Caco-2 (cell line): ENCODE measurements around the gene ITIH3. TPM values are rescaled to one million over a fixed set of nuclear protein-coding genes. Genes with fewer than 3 reads are reported as not detected.

ENCODE experiments used
- BruUV-seq: library from RNA; stranded (reverse); fragments of 400-500 nt; replicated peaks from 2 replicates; lab custom pipeline; 2021; lab: Mats Ljungman, UMichigan
- CTCF ChIA-PET: fragments of 300-600 bp; sonication (Branson Sonifier 250); formaldehyde crosslinking; loops from one replicate; lab custom pipeline; 2022; ENCODE audit warnings: antibody characterized with exemption; lab: Charles Lee
- POLR2A ChIA-PET: fragments of 300-600 bp; sonication (Branson Sonifier 250); formaldehyde crosslinking; loops from one replicate; lab custom pipeline; 2022; ENCODE audit warnings: antibody characterized with exemption; lab: Charles Lee
- DNase-seq, 2 experiments: peaks; one replicate each; pipeline versions ENCODE4 v3.0.0 to v3.0.0-alpha.2; 2020 to 2022
- H3K27me3 ChIP-seq: replicated peaks from 2 replicates; pipeline ENCODE4 v1.6.0; 2011; ENCODE audit warnings: low read length; ENCODE audit not compliant: control insufficient read depth, insufficient read depth
- H3K36me3 ChIP-seq: 2 replicates; pipeline ENCODE4 v1.5.1; 2011; ENCODE audit warnings: low read length; ENCODE audit not compliant: control insufficient read depth, insufficient read depth
- H3K4me1 ChIP-seq: fragments of 250-450 bp; sonication (Bioruptor Pico); 2 replicates; pipeline ENCODE4 v1.5.1; 2020; ENCODE audit warnings: mild to moderate bottlenecking
- H3K4me3 ChIP-seq: 2 replicates; pipeline ENCODE4 v1.5.1; 2011; ENCODE audit warnings: low read depth, mild to moderate bottlenecking, control low read depth, low read length
- H3K9me3 ChIP-seq: fragments of 250-450 bp; sonication (Bioruptor Pico); 2 replicates; pipeline ENCODE4 v1.5.1; 2020; ENCODE audit warnings: mild to moderate bottlenecking, moderate library complexity
- H3K27ac Mint-ChIP-seq: one replicate; pipeline ENCODE4 v1.8.0; 2022; ENCODE audit warnings: mixed read lengths; ENCODE audit not compliant: unreplicated experiment
- H3K27me3 Mint-ChIP-seq: one replicate; pipeline ENCODE4 v1.8.0; 2022; ENCODE audit warnings: mixed read lengths; ENCODE audit not compliant: insufficient read depth, unreplicated experiment
- H3K36me3 Mint-ChIP-seq: one replicate; pipeline ENCODE4 v1.8.0; 2022; ENCODE audit warnings: mild to moderate bottlenecking, mixed read lengths; ENCODE audit not compliant: insufficient read depth, unreplicated experiment
- H3K4me1 Mint-ChIP-seq: one replicate; pipeline ENCODE4 v1.8.0; 2022; ENCODE audit warnings: low read depth, mixed read lengths; ENCODE audit not compliant: unreplicated experiment
- H3K4me3 Mint-ChIP-seq: one replicate; pipeline ENCODE4 v1.8.0; 2022; ENCODE audit warnings: mild to moderate bottlenecking, moderate library complexity, mixed read lengths; ENCODE audit not compliant: unreplicated experiment
- H3K9me3 Mint-ChIP-seq: one replicate; pipeline ENCODE4 v1.8.0; 2022; ENCODE audit warnings: mixed read lengths; ENCODE audit not compliant: unreplicated experiment
- CTCF ChIP-seq, 2 experiments: fragments of 200-600 bp in 1 of 2; IDR thresholded peaks; 1 replicate in 1 of 2; 2 replicates in 1 of 2; pipeline versions ENCODE4 v1.5.1 to v1.8.0; 2011 to 2022; ENCODE audit warnings: antibody characterized with exemption in 1 of 2, control low read depth in 1 of 2, inconsistent platforms in 1 of 2, low read depth in 1 of 2, low read length in 1 of 2, mild to moderate bottlenecking in 1 of 2, moderate library complexity in 1 of 2; ENCODE audit not compliant: insufficient read depth in 1 of 2, severe bottlenecking in 1 of 2, unreplicated experiment in 1 of 2
- intact Hi-C: fragments of 100-400 bp; cut with micrococcal nuclease; formaldehyde crosslinking; loops from one replicate; pipeline ENCODE4 v1.10.0; 2022; ENCODE audit not compliant: unreplicated experiment
- total RNA-seq: library from RNA; stranded (reverse); gene quantifications from 2 replicates; pipeline ENCODE4 v1.2.3, GENCODE V29; 2022

The ITIH3 gene
- total RNA-seq, 1 experiment from 2014 or later: 0.27 TPM

- no peak for DNase-seq
- Mint-ChIP-seq H3K27ac (peak overlapping the region; percentile 69), H3K36me3 (peaks cover 14% of the 10 kb centered on the region), H3K4me1 (peaks cover 35% of the 10 kb centered on the region), H3K27me3 (no peaks in the 10 kb centered on the region), H3K9me3 (no peaks in the 10 kb centered on the region), H3K4me3 (peak overlapping the region; percentile 81)
- TF ChIP-seq CTCF (IDR thresholded peaks at IDR 0.05; ENCODE audit: insufficient read depth in 1 of 2, low read depth in 1 of 2, low read length in 1 of 2, severe bottlenecking in 1 of 2, unreplicated experiment in 1 of 2): no peak
- intact Hi-C loops: loop anchor here (2.0 kb wide), 1 partner anchor 49 kb away; no protein-coding TSS in a partner anchor
- Histone ChIP-seq H3K4me1 (peaks cover 20% of the 10 kb centered on the region), H3K36me3 (no peaks in the 10 kb centered on the region), H3K27me3 (no peaks in the 10 kb centered on the region), H3K4me3 (no peak overlapping the region; the same call in 1 of the 2 replicates), H3K9me3 (no peaks in the 10 kb centered on the region)
- ChIA-PET POLR2A (interaction anchor here (0.9 kb wide), 1 partner anchor 30 kb away, joined by 3 read pairs; no protein-coding TSS in a partner anchor), CTCF (interaction anchor here (0.7 to 1.6 kb wide), 3 partner anchors 21 to 60 kb away, joined by 4 to 19 read pairs (median 5); no protein-coding TSS in a partner anchor)
- BruUV-seq: no TSS peak
These were observed 22.9 kb upstream of the ITIH3 start for GRCh38 chr3:52771702-52772101.

GRCh38 chr3:52773361-52774065, 21.1 kb upstream of the ITIH3 start:
- Mint-ChIP-seq H3K4me3 (no peak overlapping the region), H3K4me1 (peaks cover 35% of the 10 kb centered on the region), H3K27me3 (no peaks in the 10 kb centered on the region), H3K36me3 (peaks cover 3% of the 10 kb centered on the region), H3K9me3 (no peaks in the 10 kb centered on the region), H3K27ac (peak overlapping the region; percentile 52)
- no peaks in the 10 kb centered on the region for H3K27me3 ChIP-seq
- BruUV-seq: no TSS peak
- no peaks in the 10 kb centered on the region for H3K36me3 ChIP-seq
- H3K4me1 ChIP-seq: peaks cover 26% of the 10 kb centered on the region
- TF ChIP-seq CTCF (IDR thresholded peaks at IDR 0.05; ENCODE audit: insufficient read depth in 1 of 2, low read depth in 1 of 2, low read length in 1 of 2, severe bottlenecking in 1 of 2, unreplicated experiment in 1 of 2): no peak
- CTCF ChIA-PET: interaction anchor here (0.6 kb wide), 1 partner anchor 81 kb away, joined by 4 read pairs; no protein-coding TSS in a partner anchor
- no peak for DNase-seq
- POLR2A ChIA-PET: no interaction called here
- intact Hi-C loops: no loop called here
- no peak overlapping the region for H3K4me3 ChIP-seq
- H3K9me3 ChIP-seq: no peaks in the 10 kb centered on the region

- H3K27me3 Mint-ChIP-seq: no peaks in the 10 kb centered on the region
- ChIA-PET POLR2A (no interaction called here), CTCF (no interaction called here)
- Histone ChIP-seq H3K27me3 (no peaks in the 10 kb centered on the region), H3K4me1 (peaks cover 26% of the 10 kb centered on the region), H3K9me3 (no peaks in the 10 kb centered on the region), H3K4me3 (no peak overlapping the region), H3K36me3 (no peaks in the 10 kb centered on the region)
- H3K4me3 Mint-ChIP-seq: no peak overlapping the region
- H3K27ac Mint-ChIP-seq: peak overlapping the region; percentile 52
- no TSS peak for BruUV-seq
- peaks cover 35% of the 10 kb centered on the region for H3K4me1 Mint-ChIP-seq
- no peak for DNase-seq
- H3K9me3 Mint-ChIP-seq: no peaks in the 10 kb centered on the region
- TF ChIP-seq CTCF (IDR thresholded peaks at IDR 0.05; ENCODE audit: insufficient read depth in 1 of 2, low read depth in 1 of 2, low read length in 1 of 2, severe bottlenecking in 1 of 2, unreplicated experiment in 1 of 2): no peak
- no peaks in the 10 kb centered on the region for H3K36me3 Mint-ChIP-seq
- intact Hi-C loops: no loop called here
These were observed 20.4 kb upstream of the ITIH3 start for GRCh38 chr3:52774066-52774713.
